Testis (tissue), 3 donors: ENCODE measurements around the gene ANO2. TPM values are rescaled to one million over a fixed set of nuclear protein-coding genes. Genes with fewer than 3 reads are reported as not detected.
A peak's percentile ranks its signal among the peaks of the same experiment; 100 is the strongest.

Experiments used
- DNase-seq: peaks from one replicate; pipeline ENCODE4 v3.0.0-alpha.2; 2019
- H3K27ac ChIP-seq, 2 donors: fragments of 200-600 bp; sonication (generic); one replicate each; pipeline ENCODE4 v1.5.1; 2019
- H3K27me3 ChIP-seq: fragments of 200-600 bp; sonication (generic); one replicate; pipeline ENCODE4 v1.5.1; 2019
- H3K36me3 ChIP-seq: fragments of 200-600 bp; sonication (generic); one replicate; pipeline ENCODE4 v1.5.1; 2017; ENCODE audit warnings: low read depth; ENCODE audit errors: missing control alignments
- H3K4me1 ChIP-seq: fragments of 200-600 bp; sonication (generic); one replicate; pipeline ENCODE4 v1.5.1; 2019
- H3K4me3 ChIP-seq, 2 donors: fragments of 200-600 bp; sonication (generic); one replicate each; pipeline ENCODE4 v1.5.1; 2017 to 2019
- H3K9me3 ChIP-seq: fragments of 200-600 bp; sonication (generic); one replicate; pipeline ENCODE4 v1.5.1; 2017
- POLR2A ChIP-seq: fragments of 450-650 bp; IDR thresholded peaks from one replicate; pipeline ENCODE4 v1.6.1; 2017; ENCODE audit warnings: antibody characterized with exemption, mild to moderate bottlenecking, moderate library complexity
- WGBS, 2 donors: methylation state at CpG; one replicate each; pipeline ENCODE4 v1.1.5; 2018; 5-methylcytosine and 5-hydroxymethylcytosine counted together
- intact Hi-C: fragments of 100-400 bp; cut with DNase I; formaldehyde crosslinking; loops from one replicate; pipeline ENCODE4 v1.15.1; 2023; ENCODE audit warnings: low total_unique reads
- polyA plus RNA-seq: library from polyadenylated mRNA; stranded (reverse); fragments of 350-450 nt; fragmentation: Illumina TruSeq; extraction: RNeasy Lipid Tissue Mini Kit (QIAGEN cat#74804); gene quantifications from one replicate; pipeline ENCODE4 v1.2.3, GENCODE V29; 2014; ENCODE audit warnings: low read depth, low replicate concordance; ENCODE audit not compliant: insufficient read depth
- total RNA-seq, 2 donors: library from RNA; depleted of rRNA; stranded (reverse); fragments of >200 nt; gene quantifications; one replicate each; pipeline ENCODE4 v1.2.3, GENCODE V29; 2016
- TF ChIP-seq, protein P1 (sequence below), 3 experiments: fragments of 450-650 bp in 2 of 3; fragments of 200-600 bp in 1 of 3; sonication (generic) in 1 of 3; IDR thresholded peaks; one replicate each; pipeline ENCODE4 v1.5.1; 2016 to 2019; ENCODE audit warnings: antibody characterized with exemption in 3 of 3, mild to moderate bottlenecking in 2 of 3, moderate library complexity in 1 of 3

The ANO2 gene
- total and polyA plus RNA-seq, 3 donors from 2014 or later = 9.8 to 24.5 (median 24.4) TPM

DNA sequence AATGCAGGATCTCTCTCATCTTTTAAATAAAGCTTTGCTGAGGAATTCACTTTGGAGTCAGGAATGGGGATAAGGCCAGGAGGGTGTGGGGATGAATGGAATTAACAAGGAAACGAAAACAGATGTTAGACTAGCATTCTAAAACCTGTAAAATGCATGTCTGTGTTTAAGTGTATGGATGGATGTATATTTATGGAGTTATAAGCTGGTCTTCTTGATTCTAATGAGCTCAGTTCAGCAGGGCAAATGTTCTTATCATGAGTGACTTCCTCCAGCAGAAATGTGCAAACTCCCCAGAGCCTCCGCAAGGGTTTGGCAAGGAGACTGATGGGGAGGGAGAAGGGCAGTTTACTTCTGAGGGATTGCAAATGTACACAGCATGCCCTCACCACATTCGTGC lies 364.0 kb downstream of the ANO2 start:
- intact Hi-C loops = no loop called here
- Histone ChIP-seq H3K36me3 (no peaks in the 10 kb centered on the region), H3K4me3 (no peak overlapping the region), H3K27me3 (no peaks in the 10 kb centered on the region), H3K27ac (peak overlapping the region in 1 of 2 donors; percentile 15), H3K4me1 (peaks cover 11% of the 10 kb centered on the region), H3K9me3 (no peaks in the 10 kb centered on the region)
- TF ChIP-seq, protein P1, sequence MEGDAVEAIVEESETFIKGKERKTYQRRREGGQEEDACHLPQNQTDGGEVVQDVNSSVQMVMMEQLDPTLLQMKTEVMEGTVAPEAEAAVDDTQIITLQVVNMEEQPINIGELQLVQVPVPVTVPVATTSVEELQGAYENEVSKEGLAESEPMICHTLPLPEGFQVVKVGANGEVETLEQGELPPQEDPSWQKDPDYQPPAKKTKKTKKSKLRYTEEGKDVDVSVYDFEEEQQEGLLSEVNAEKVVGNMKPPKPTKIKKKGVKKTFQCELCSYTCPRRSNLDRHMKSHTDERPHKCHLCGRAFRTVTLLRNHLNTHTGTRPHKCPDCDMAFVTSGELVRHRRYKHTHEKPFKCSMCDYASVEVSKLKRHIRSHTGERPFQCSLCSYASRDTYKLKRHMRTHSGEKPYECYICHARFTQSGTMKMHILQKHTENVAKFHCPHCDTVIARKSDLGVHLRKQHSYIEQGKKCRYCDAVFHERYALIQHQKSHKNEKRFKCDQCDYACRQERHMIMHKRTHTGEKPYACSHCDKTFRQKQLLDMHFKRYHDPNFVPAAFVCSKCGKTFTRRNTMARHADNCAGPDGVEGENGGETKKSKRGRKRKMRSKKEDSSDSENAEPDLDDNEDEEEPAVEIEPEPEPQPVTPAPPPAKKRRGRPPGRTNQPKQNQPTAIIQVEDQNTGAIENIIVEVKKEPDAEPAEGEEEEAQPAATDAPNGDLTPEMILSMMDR (IDR thresholded peaks at IDR 0.05) = no peak
- TF ChIP-seq POLR2A = no peak
- no peak for DNase-seq
- WGBS, 2 donors = 43 to 50% methylated on average over 3 of the region's 3 CpGs

DNA sequence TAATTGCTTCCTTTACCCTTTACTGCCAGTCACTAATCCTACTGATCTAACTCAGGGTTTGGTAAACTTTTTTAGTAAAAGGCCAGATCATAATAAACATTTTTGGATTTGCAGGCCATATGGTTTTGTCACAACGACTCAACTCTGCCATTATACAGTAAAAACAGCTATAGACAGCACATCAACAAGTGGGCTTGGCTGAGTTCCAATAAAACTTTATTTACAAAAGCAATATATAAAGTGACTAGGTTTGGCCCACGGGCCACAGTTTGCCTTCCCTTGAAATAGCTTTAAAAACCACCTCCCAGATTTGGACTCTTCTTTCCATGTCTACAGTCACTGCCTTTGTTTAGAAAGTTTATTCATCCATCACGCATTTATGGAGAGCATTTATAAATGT lies 366.3 kb downstream of the ANO2 start:
- Histone ChIP-seq H3K9me3 (no peaks in the 10 kb centered on the region), H3K36me3 (no peaks in the 10 kb centered on the region), H3K4me1 (peaks cover 11% of the 10 kb centered on the region), H3K27me3 (no peaks in the 10 kb centered on the region), H3K4me3 (no peak overlapping the region), H3K27ac (no peak overlapping the region)
- no peak for TF ChIP-seq POLR2A
- TF ChIP-seq, protein P1 (IDR thresholded peaks at IDR 0.05) = no peak
- intact Hi-C loops = no loop called here
- WGBS, 2 donors = 77 to 93% methylated on average over 3 of the region's 3 CpGs
- DNase-seq = no peak

DNA sequence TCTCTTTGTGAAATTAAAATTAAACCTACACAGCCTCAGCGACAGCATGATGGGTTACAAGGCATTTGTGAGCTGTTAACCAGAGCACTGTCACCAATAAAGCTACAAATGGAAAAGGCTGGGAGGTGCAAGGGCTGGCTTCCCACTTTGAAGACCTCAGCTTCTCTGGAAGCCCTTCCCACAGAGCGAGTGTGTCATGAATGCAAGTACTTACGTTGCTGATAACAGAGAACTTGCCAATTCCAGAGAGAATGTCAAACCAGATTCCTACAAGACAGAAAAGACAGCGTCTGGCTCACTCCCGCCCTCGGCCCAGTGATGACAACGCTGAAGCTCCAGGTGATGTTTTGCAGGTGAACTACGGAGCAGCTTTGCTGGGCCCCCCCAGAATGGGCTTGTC lies 367.3 kb downstream of the ANO2 start:
- TF ChIP-seq, protein P1 (IDR thresholded peaks at IDR 0.05) = no peak
- TF ChIP-seq POLR2A = no peak
- Histone ChIP-seq H3K9me3 (no peaks in the 10 kb centered on the region), H3K27me3 (no peaks in the 10 kb centered on the region), H3K36me3 (no peaks in the 10 kb centered on the region), H3K4me1 (peaks cover 11% of the 10 kb centered on the region), H3K4me3 (no peak overlapping the region), H3K27ac (no peak overlapping the region)
- no peak for DNase-seq
- 81 to 93% methylated on average over 3 to 8 of the region's 8 CpGs for WGBS, 2 donors
- intact Hi-C loops = no loop called here

- DNase-seq = no peak
- no peak overlapping the region for H3K4me3 ChIP-seq
- intact Hi-C loops = no loop called here
Measured at GRCh38 chr12:5577211-5577612, 367.8 kb downstream of the ANO2 start.

DNA sequence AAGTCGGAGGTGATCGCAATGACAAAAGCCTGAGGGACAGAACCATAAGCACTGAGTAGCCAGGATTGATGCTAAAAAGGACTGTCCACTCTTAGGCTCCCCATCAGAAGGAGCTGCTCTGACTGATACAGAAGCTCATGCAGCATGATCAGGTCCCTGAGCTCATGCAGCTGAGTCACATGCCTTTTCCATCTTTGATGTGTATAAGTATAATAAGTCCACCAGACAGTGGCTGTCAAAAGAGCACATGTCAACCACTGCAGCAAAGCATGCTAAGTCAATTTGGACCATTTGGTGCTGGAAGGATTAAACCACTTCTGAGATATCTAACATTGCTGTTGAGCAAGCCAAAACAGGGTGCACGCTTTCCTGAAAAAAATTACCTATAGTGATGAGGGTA lies 369.1 kb downstream of the ANO2 start:
- Histone ChIP-seq H3K9me3 (no peaks in the 10 kb centered on the region), H3K36me3 (no peaks in the 10 kb centered on the region), H3K27me3 (no peaks in the 10 kb centered on the region), H3K27ac (no peak overlapping the region), H3K4me1 (no peaks in the 10 kb centered on the region), H3K4me3 (no peak overlapping the region)
- no peak for TF ChIP-seq POLR2A
- TF ChIP-seq, protein P1 (IDR thresholded peaks at IDR 0.05) = no peak
- DNase-seq = no peak
- intact Hi-C loops = no loop called here
- WGBS, 2 donors = 93 to 98% methylated on average over 3 of the region's 3 CpGs

More at GRCh38 chr12:5577211-5577612, 367.8 kb downstream of the ANO2 start:
- no peak overlapping the region for H3K27ac ChIP-seq
- H3K9me3 ChIP-seq = no peaks in the 10 kb centered on the region
- WGBS, 2 donors = 55 to 72% methylated on average over 3 of the region's 3 CpGs
- no peaks in the 10 kb centered on the region for H3K36me3 ChIP-seq
- peaks cover 11% of the 10 kb centered on the region for H3K4me1 ChIP-seq
- no peaks in the 10 kb centered on the region for H3K27me3 ChIP-seq
- TF ChIP-seq POLR2A = no peak
- TF ChIP-seq, protein P1 (IDR thresholded peaks at IDR 0.05) = no peak
